Parathyroid adenoma (tissue), 2 donors: ENCODE results near the gene CDK11B.

Experiments used
- H2AFZ ChIP-seq: fragments of 300-600 bp; sonication (generic); one replicate; pipeline ENCODE4 v1.7.0; 2017; ENCODE audit warnings: antibody characterized with exemption, mild to moderate bottlenecking
- H3K27ac ChIP-seq: fragments of 300-600 bp; sonication (generic); one replicate; pipeline ENCODE4 v1.7.0; 2017
- H3K27me3 ChIP-seq: fragments of 300-600 bp; sonication (generic); one replicate; pipeline ENCODE4 v1.7.0; 2017; ENCODE audit warnings: low read length; ENCODE audit not compliant: control insufficient read depth, insufficient read depth
- H3K36me3 ChIP-seq: fragments of 300-600 bp; sonication (generic); one replicate; pipeline ENCODE4 v1.7.0; 2017; ENCODE audit warnings: low read length; ENCODE audit not compliant: control insufficient read depth, insufficient read depth
- H3K4me1 ChIP-seq: fragments of 300-600 bp; sonication (generic); one replicate; pipeline ENCODE4 v1.7.0; 2017; ENCODE audit warnings: control low read depth
- H3K4me2 ChIP-seq: fragments of 300-600 bp; sonication (generic); one replicate; pipeline ENCODE4 v1.7.0; 2017; ENCODE audit warnings: low read length
- H3K4me3 ChIP-seq: fragments of 300-600 bp; sonication (generic); one replicate; pipeline ENCODE4 v1.7.0; 2017; ENCODE audit warnings: low read depth, low read length
- H3K79me2 ChIP-seq: fragments of 300-600 bp; sonication (generic); one replicate; pipeline ENCODE4 v1.7.0; 2017; ENCODE audit warnings: control low read depth
- H3K9ac ChIP-seq: fragments of 300-600 bp; sonication (generic); one replicate; pipeline ENCODE4 v1.7.0; 2017; ENCODE audit warnings: mild to moderate bottlenecking
- H3K9me3 ChIP-seq: fragments of 300-600 bp; sonication (generic); one replicate; pipeline ENCODE4 v1.7.0; 2017; ENCODE audit warnings: low read length; ENCODE audit not compliant: control insufficient read depth
- TF ChIP-seq, protein P1 (sequence below): fragments of 300-600 bp; sonication (generic); IDR thresholded peaks from one replicate; pipeline ENCODE4 v1.7.0; 2017; ENCODE audit warnings: antibody characterized with exemption, mild to moderate bottlenecking
- donor health status: primary hyperparathyroidism.

The CDK11B gene

DNA sequence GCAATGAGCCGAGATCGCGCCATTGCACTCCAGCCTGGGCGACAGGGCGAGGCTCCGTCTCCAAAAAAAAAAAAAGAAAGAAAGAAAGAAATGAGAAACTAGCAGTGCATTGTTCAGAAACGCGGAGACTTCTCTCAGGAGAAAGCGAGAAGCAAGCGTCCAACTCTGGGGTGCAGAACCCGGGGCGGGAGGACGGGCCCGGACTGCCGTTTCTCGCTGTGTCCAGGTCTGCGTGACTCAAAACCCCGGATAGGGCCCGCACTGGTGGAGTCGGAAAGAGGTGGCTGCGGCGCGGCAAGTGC, 43.9 kb downstream of the CDK11B start:
- H3K4me3 ChIP-seq = peak overlapping the region; percentile 100
- no peaks in the 10 kb centered on the region for H3K36me3 ChIP-seq
- no peaks in the 10 kb centered on the region for H3K9me3 ChIP-seq
- peaks cover 2% of the 10 kb centered on the region for H3K79me2 ChIP-seq
- no peaks in the 10 kb centered on the region for H3K27me3 ChIP-seq
- TF ChIP-seq, protein P1, sequence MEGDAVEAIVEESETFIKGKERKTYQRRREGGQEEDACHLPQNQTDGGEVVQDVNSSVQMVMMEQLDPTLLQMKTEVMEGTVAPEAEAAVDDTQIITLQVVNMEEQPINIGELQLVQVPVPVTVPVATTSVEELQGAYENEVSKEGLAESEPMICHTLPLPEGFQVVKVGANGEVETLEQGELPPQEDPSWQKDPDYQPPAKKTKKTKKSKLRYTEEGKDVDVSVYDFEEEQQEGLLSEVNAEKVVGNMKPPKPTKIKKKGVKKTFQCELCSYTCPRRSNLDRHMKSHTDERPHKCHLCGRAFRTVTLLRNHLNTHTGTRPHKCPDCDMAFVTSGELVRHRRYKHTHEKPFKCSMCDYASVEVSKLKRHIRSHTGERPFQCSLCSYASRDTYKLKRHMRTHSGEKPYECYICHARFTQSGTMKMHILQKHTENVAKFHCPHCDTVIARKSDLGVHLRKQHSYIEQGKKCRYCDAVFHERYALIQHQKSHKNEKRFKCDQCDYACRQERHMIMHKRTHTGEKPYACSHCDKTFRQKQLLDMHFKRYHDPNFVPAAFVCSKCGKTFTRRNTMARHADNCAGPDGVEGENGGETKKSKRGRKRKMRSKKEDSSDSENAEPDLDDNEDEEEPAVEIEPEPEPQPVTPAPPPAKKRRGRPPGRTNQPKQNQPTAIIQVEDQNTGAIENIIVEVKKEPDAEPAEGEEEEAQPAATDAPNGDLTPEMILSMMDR = no peak
- H3K4me1 ChIP-seq = no peaks in the 10 kb centered on the region
- H3K4me2 ChIP-seq = peak overlapping the region; percentile 90
- peak overlapping the region; percentile 77 for H2AFZ ChIP-seq
- no peak overlapping the region for H3K9ac ChIP-seq
- peak overlapping the region; percentile 99 for H3K27ac ChIP-seq

DNA sequence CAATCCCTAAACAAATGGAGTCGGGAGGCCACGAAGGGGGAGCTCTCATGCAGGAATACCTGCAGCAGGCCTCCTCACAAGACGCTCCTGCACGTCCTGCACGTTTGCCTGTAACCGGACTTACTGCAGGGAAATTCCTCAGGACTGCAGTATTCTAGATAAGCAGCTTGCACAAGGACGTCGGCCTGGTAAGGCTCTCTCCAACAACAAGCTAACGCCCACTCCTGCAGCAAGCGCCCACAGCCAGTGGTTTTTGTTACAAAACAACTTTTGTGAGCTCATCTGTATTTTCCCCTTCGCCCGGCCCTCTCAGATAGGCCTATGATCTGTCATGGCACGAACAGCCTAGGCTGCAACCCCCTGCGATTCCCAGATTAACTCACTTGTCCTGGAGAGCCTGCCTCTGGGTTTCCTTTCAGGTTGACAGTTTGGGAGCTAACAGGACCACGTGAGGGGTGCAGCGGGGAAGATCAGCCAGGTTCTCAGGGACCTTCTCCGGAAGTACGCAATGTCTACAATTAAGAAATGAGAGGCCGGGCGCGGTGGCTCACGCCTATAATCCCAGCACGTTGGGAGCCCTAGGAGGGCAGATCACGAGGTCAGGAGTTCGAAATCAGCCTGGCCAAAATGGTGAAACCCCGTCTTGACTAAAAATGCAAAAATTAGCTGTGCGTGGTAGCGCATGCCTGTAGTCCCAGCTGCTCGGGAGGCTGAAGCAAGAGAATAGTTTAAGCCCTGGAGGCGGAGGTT, 44.4 kb downstream of the CDK11B start:
- H3K4me1 ChIP-seq = no peaks in the 10 kb centered on the region
- H3K9me3 ChIP-seq = no peaks in the 10 kb centered on the region
- H3K4me2 ChIP-seq = peak overlapping the region; percentile 90
- H3K36me3 ChIP-seq = no peaks in the 10 kb centered on the region
- TF ChIP-seq, protein P1 = no peak
- H2AFZ ChIP-seq = peak overlapping the region; percentile 77
- H3K79me2 ChIP-seq = peaks cover 2% of the 10 kb centered on the region
- no peak overlapping the region for H3K9ac ChIP-seq
- no peaks in the 10 kb centered on the region for H3K27me3 ChIP-seq
- peak overlapping the region; percentile 100 for H3K4me3 ChIP-seq
- peak overlapping the region; percentile 99 for H3K27ac ChIP-seq

DNA sequence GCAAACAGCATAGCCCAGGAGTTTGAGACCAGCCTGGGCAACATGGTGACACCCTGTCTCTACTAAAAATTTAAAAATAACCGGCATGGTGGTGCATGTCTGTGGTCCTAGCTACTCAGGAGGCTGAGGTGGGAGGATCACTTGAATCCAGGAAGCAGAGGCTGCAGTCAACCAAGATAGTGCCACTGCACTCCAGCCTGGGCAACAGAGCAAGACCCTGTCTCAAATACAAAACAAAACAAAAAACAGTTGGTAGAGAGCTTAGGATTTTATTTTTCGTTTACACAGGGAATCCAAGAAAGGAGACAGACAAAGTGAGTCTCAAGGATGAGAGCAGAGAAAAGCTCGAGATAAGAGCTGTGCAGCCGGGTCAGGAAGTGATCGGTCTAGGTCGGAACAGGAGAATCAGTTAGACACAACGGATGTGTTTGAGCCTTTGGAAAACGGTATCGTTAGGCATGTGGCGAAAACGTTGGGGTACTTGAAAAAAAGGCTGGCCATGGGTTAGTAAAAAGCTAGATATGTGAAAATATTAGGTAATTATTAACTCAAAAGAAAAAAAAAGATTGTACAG, 45.2 kb downstream of the CDK11B start:
- Histone ChIP-seq H3K79me2 (peaks cover 2% of the 10 kb centered on the region), H3K27ac (no peak overlapping the region), H3K9ac (no peak overlapping the region), H3K9me3 (no peaks in the 10 kb centered on the region), H3K4me2 (peak overlapping the region; percentile 90), H3K27me3 (no peaks in the 10 kb centered on the region), H3K4me3 (peak overlapping the region; percentile 100), H3K36me3 (no peaks in the 10 kb centered on the region), H2AFZ (no peak overlapping the region), H3K4me1 (no peaks in the 10 kb centered on the region)
- TF ChIP-seq, protein P1 = no peak

DNA sequence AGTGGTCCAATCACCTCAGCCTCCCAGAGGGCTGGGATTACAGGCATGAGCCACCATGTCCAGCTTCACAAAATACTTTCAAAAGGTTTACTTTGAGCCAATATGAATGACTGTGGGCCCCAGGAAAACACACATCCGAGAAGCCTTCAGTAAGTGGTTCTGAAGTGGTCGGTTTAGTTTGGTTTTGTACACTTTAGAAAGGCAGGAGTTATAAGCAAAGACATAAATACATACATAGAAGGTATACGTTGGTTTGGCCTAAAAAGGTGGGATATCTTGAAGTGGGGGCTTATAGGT, 46.8 kb downstream of the CDK11B start:
- H3K36me3 ChIP-seq = no peaks in the 10 kb centered on the region
- no peaks in the 10 kb centered on the region for H3K4me1 ChIP-seq
- H3K27ac ChIP-seq = no peak overlapping the region

More for the DNA sequence above, 46.8 kb downstream of the CDK11B start:
- Histone ChIP-seq H2AFZ (no peak overlapping the region), H3K79me2 (peaks cover 2% of the 10 kb centered on the region), H3K9me3 (no peaks in the 10 kb centered on the region), H3K4me3 (no peak overlapping the region), H3K4me2 (no peak overlapping the region), H3K27me3 (no peaks in the 10 kb centered on the region), H3K9ac (no peak overlapping the region)
- TF ChIP-seq, protein P1 = no peak
